ENCODE results near the gene LCN6.

The LCN6 gene

GRCh38 chr9:136696502-136696901 lies 51.8 kb downstream of the LCN6 start:
- no peak overlapping the region for H3K4me2 ChIP-seq (ENCODE audit: low read length)
- no peaks in the 10 kb centered on the region for H4K20me1 ChIP-seq (ENCODE audit: control insufficient read depth, insufficient read depth, low read depth, low read length)
- H3K27me3 ChIP-seq (ENCODE audit: control insufficient read depth, low read length): peaks cover 31% of the 10 kb centered on the region
- no peaks in the 10 kb centered on the region for H3K9me3 ChIP-seq (ENCODE audit: control insufficient read depth, insufficient read depth, low read length)
- H3K4me3 ChIP-seq (ENCODE audit: low read length): no peak overlapping the region
- no peak for TF ChIP-seq EZH2phosphoT487 (IDR thresholded peaks at IDR 0.05; ENCODE audit: borderline replicate concordance, low read length)
- TF ChIP-seq CTCF (IDR thresholded peaks at IDR 0.05; ENCODE audit: low read depth, low read length, poor library complexity, severe bottlenecking): no peak
- H3F3A ChIP-seq (ENCODE audit: control insufficient read depth, insufficient read depth): no peaks in the 10 kb centered on the region
- peaks cover 45% of the 10 kb centered on the region for H3K4me1 ChIP-seq (ENCODE audit: control insufficient read depth, low read length)
- no peaks in the 10 kb centered on the region for H3K9me2 ChIP-seq (replicated peaks; ENCODE audit: control insufficient read depth, low read length)
- no peaks in the 10 kb centered on the region for H3K36me3 ChIP-seq (ENCODE audit: control insufficient read depth, low read length)
- H3K27ac ChIP-seq (ENCODE audit: low read depth, low read length): no peak overlapping the region
- no peaks in the 10 kb centered on the region for H3K79me2 ChIP-seq (ENCODE audit: control insufficient read depth, low read length)

DNA sequence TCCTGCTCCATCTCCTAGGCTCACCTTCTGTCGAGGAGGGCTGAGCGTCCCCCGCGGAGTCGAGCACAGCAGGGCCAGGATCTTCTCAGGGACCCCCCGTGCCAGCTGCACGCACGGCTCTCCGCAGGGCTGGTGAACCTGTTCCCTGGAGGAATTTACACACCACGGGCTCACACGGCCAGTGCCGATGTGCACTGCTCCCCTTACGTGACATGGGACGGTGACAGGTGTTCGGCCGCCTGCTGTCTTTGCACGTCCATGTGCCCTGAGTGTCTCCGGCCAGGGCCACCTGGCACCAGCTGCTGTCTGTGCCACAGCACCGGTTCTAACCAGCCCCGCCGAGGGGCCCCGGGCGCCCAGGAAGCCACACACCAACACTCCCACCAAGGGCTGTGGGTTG lies 52.4 kb downstream of the LCN6 start:
- TF ChIP-seq EZH2phosphoT487 (IDR thresholded peaks at IDR 0.05; ENCODE audit: borderline replicate concordance, low read length) (no peak), CTCF (IDR thresholded peaks at IDR 0.05; ENCODE audit: low read depth, low read length, poor library complexity, severe bottlenecking) (no peak)
- H3K27me3 ChIP-seq (ENCODE audit: control insufficient read depth, low read length): peaks cover 26% of the 10 kb centered on the region
- H3K9me2 ChIP-seq (replicated peaks; ENCODE audit: control insufficient read depth, low read length): no peaks in the 10 kb centered on the region
- no peaks in the 10 kb centered on the region for H3K79me2 ChIP-seq (ENCODE audit: control insufficient read depth, low read length)
- H3K9me3 ChIP-seq (ENCODE audit: control insufficient read depth, insufficient read depth, low read length): no peaks in the 10 kb centered on the region
- peaks cover 40% of the 10 kb centered on the region for H3K4me1 ChIP-seq (ENCODE audit: control insufficient read depth, low read length)
- H3F3A ChIP-seq (ENCODE audit: control insufficient read depth, insufficient read depth): no peaks in the 10 kb centered on the region
- no peak overlapping the region for H3K4me3 ChIP-seq (ENCODE audit: low read length)
- H3K4me2 ChIP-seq (ENCODE audit: low read length): no peak overlapping the region
- no peaks in the 10 kb centered on the region for H3K36me3 ChIP-seq (ENCODE audit: control insufficient read depth, low read length)
- no peaks in the 10 kb centered on the region for H4K20me1 ChIP-seq (ENCODE audit: control insufficient read depth, insufficient read depth, low read depth, low read length)
- no peak overlapping the region for H3K27ac ChIP-seq (ENCODE audit: low read depth, low read length)

DNA sequence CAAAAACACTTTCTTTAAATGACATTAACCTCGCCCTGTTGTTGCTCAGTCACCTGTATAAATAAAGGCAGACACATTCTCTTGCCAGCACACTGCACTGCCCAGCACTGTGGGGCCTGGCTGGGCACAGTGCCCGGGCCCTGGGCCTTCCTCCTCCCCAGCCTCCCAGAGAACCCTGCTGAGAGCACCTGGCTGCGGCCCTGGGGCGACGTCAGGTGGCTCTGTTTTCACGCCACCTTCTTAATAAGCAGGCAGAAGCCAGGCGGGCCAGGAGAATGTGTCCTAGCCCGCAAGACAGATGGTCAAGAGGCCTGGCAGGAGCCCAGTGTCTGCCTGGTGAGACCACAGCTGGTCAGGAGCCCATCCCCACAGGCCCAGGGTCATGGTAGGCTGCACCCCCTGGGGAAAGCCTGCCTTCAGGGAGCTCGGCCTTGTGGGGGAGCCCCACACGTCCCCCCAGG lies 52.9 kb downstream of the LCN6 start:
- no peak overlapping the region for H3K27ac ChIP-seq (ENCODE audit: low read depth, low read length)
- H3F3A ChIP-seq (ENCODE audit: control insufficient read depth, insufficient read depth): no peaks in the 10 kb centered on the region
- no peak overlapping the region for H3K4me2 ChIP-seq (ENCODE audit: low read length)
- TF ChIP-seq EZH2phosphoT487 (IDR thresholded peaks at IDR 0.05; ENCODE audit: borderline replicate concordance, low read length) (no peak), CTCF (IDR thresholded peaks at IDR 0.05; ENCODE audit: low read depth, low read length, poor library complexity, severe bottlenecking) (no peak)
- no peaks in the 10 kb centered on the region for H3K36me3 ChIP-seq (ENCODE audit: control insufficient read depth, low read length)
- H3K9me3 ChIP-seq (ENCODE audit: control insufficient read depth, insufficient read depth, low read length): no peaks in the 10 kb centered on the region
- no peaks in the 10 kb centered on the region for H3K79me2 ChIP-seq (ENCODE audit: control insufficient read depth, low read length)
- peaks cover 25% of the 10 kb centered on the region for H3K27me3 ChIP-seq (ENCODE audit: control insufficient read depth, low read length)
- H4K20me1 ChIP-seq (ENCODE audit: control insufficient read depth, insufficient read depth, low read depth, low read length): no peaks in the 10 kb centered on the region
- H3K4me1 ChIP-seq (ENCODE audit: control insufficient read depth, low read length): peaks cover 35% of the 10 kb centered on the region
- H3K4me3 ChIP-seq (ENCODE audit: low read length): no peak overlapping the region
- H3K9me2 ChIP-seq (replicated peaks; ENCODE audit: control insufficient read depth, low read length): no peaks in the 10 kb centered on the region

- no peaks in the 10 kb centered on the region for H3K9me2 ChIP-seq (replicated peaks; ENCODE audit: control insufficient read depth, low read length)
- H3K27me3 ChIP-seq (ENCODE audit: control insufficient read depth, low read length): peaks cover 24% of the 10 kb centered on the region
- no peaks in the 10 kb centered on the region for H3K9me3 ChIP-seq (ENCODE audit: control insufficient read depth, insufficient read depth, low read length)
- H3F3A ChIP-seq (ENCODE audit: control insufficient read depth, insufficient read depth): no peaks in the 10 kb centered on the region
- no peaks in the 10 kb centered on the region for H4K20me1 ChIP-seq (ENCODE audit: control insufficient read depth, insufficient read depth, low read depth, low read length)
- TF ChIP-seq EZH2phosphoT487 (IDR thresholded peaks at IDR 0.05; ENCODE audit: borderline replicate concordance, low read length) (no peak), CTCF (IDR thresholded peaks at IDR 0.05; ENCODE audit: low read depth, low read length, poor library complexity, severe bottlenecking) (no peak)
- H3K36me3 ChIP-seq (ENCODE audit: control insufficient read depth, low read length): no peaks in the 10 kb centered on the region
- H3K4me2 ChIP-seq (ENCODE audit: low read length): no peak overlapping the region
- H3K79me2 ChIP-seq (ENCODE audit: control insufficient read depth, low read length): no peaks in the 10 kb centered on the region
- H3K27ac ChIP-seq (ENCODE audit: low read depth, low read length): no peak overlapping the region
- H3K4me1 ChIP-seq (ENCODE audit: control insufficient read depth, low read length): peaks cover 31% of the 10 kb centered on the region
- no peak overlapping the region for H3K4me3 ChIP-seq (ENCODE audit: low read length)
Observed at GRCh38 chr9:136694872-136695247, 53.5 kb downstream of the LCN6 start.
